Loucy (cell line): ENCODE data around the gene PDZD7.

Experiments
- H2AFZ ChIP-seq: fragments of 200-600 bp; sonication (generic); 2 replicates; pipeline ENCODE4 v1.6.0; 2016; ENCODE audit warnings: antibody characterized with exemption, mild to moderate bottlenecking, low read length, moderate library complexity
- H3F3A ChIP-seq: fragments of 200-600 bp; 2 replicates; pipeline ENCODE4 v1.6.0; 2016; ENCODE audit warnings: antibody characterized with exemption, low read depth, mild to moderate bottlenecking
- H3K27me3 ChIP-seq: fragments of 200-600 bp; sonication (generic); 2 replicates; pipeline ENCODE4 v1.6.1; 2014; ENCODE audit warnings: low read length, mild to moderate bottlenecking; ENCODE audit not compliant: insufficient read depth, poor library complexity, severe bottlenecking
- H3K36me3 ChIP-seq: fragments of 200-600 bp; sonication (generic); 2 replicates; pipeline ENCODE4 v1.6.1; 2016; ENCODE audit warnings: low read length; ENCODE audit not compliant: insufficient read depth
- H3K4me1 ChIP-seq: fragments of 200-600 bp; sonication (generic); 2 replicates; pipeline ENCODE4 v1.5.1; 2014; ENCODE audit warnings: low read length, mild to moderate bottlenecking; ENCODE audit not compliant: insufficient read depth, poor library complexity, severe bottlenecking
- H3K4me2 ChIP-seq: fragments of 200-600 bp; sonication (generic); 2 replicates; pipeline ENCODE4 v1.6.0; 2014; ENCODE audit warnings: antibody characterized with exemption, low read length, low read depth, mild to moderate bottlenecking; ENCODE audit not compliant: poor library complexity, severe bottlenecking
- H3K4me3 ChIP-seq: fragments of 200-600 bp; sonication (generic); 2 replicates; pipeline ENCODE4 v1.5.1; 2014; ENCODE audit warnings: low read length, mild to moderate bottlenecking, mixed read lengths; ENCODE audit not compliant: poor library complexity, severe bottlenecking
- H3K79me2 ChIP-seq: fragments of 200-600 bp; sonication (generic); 2 replicates; pipeline ENCODE4 v1.6.1; 2014; ENCODE audit warnings: low read length; ENCODE audit not compliant: insufficient read depth
- H3K9ac ChIP-seq: fragments of 200-600 bp; sonication (generic); 2 replicates; pipeline ENCODE4 v1.6.0; 2014; ENCODE audit warnings: mild to moderate bottlenecking, low read depth, low read length, moderate library complexity; ENCODE audit not compliant: poor library complexity, severe bottlenecking
- H3K9me2 ChIP-seq: fragments of 200-600 bp; sonication (generic); replicated peaks from 2 replicates; pipeline ENCODE4 v1.6.1; 2016; ENCODE audit warnings: low read depth, low read length, mixed read lengths
- H3K9me3 ChIP-seq: fragments of 200-600 bp; sonication (generic); 2 replicates; pipeline ENCODE4 v1.6.1; 2014; ENCODE audit warnings: mild to moderate bottlenecking, antibody characterized with exemption, low read length, low read depth; ENCODE audit not compliant: insufficient read depth
- H4K20me1 ChIP-seq: fragments of 200-600 bp; sonication (generic); 2 replicates; pipeline ENCODE4 v1.6.0; 2014; ENCODE audit warnings: antibody characterized with exemption, low read length, mild to moderate bottlenecking; ENCODE audit not compliant: insufficient read depth, poor library complexity, severe bottlenecking
- CTCF ChIP-seq: fragments of 200-600 bp; sonication (generic); conservative IDR thresholded peaks from 2 replicates; pipeline ENCODE4 v1.5.1; 2014; ENCODE audit warnings: mild to moderate bottlenecking, antibody characterized with exemption, low read length
- EZH2phosphoT487 ChIP-seq: fragments of 200-600 bp; IDR thresholded peaks from 2 replicates; pipeline ENCODE4 v1.6.1; 2018; ENCODE audit warnings: antibody characterized with exemption, mild to moderate bottlenecking, moderate library complexity, borderline replicate concordance

The PDZD7 gene

DNA sequence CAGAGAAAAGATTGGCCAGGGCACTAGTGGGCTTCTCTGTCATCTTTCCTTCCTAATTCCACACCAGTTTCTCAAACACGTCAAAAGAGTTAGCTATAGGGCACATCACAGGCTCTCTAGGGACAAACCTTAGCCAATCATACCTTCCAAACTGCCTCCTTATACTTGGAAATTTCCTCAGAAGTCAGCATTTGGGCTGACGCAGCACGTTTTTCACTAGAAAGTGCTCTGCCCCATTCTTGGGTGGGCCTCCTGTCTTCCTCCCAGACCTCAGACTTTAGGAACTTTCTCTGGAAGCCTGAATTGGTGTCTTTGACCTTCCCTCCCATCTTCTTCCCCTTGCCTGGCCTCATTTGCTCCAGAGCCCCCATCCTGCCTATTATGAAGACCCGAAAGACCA, 11.2 kb upstream of the PDZD7 start:
- Histone ChIP-seq H3K9me3 (no peaks in the 10 kb centered on the region), H3K36me3 (peaks cover 8% of the 10 kb centered on the region; the same call in 1 of the 2 replicates), H3K79me2 (no peaks in the 10 kb centered on the region; the same call in 1 of the 2 replicates), H3K4me3 (peak overlapping the region; percentile 81), H3K4me1 (peaks cover 22% of the 10 kb centered on the region), H4K20me1 (no peaks in the 10 kb centered on the region), H3K9ac (peak overlapping the region; percentile 80), H3F3A (peaks cover 5% of the 10 kb centered on the region; the same call in 1 of the 2 replicates), H3K27me3 (no peaks in the 10 kb centered on the region), H3K4me2 (peak overlapping the region; percentile 81), H3K9me2 (no peaks in the 10 kb centered on the region), H2AFZ (no peak overlapping the region)
- TF ChIP-seq CTCF (no peak), EZH2phosphoT487 (no peak)

GRCh38 chr10:101041252-101041761, 10.4 kb upstream of the PDZD7 start:
- Histone ChIP-seq H3K9me2 (no peaks in the 10 kb centered on the region), H3K79me2 (no peaks in the 10 kb centered on the region; the same call in 1 of the 2 replicates), H3K4me3 (no peak overlapping the region), H3K4me2 (peak overlapping the region; percentile 10), H3K4me1 (peaks cover 22% of the 10 kb centered on the region), H2AFZ (no peak overlapping the region), H3K27me3 (no peaks in the 10 kb centered on the region), H3K9ac (no peak overlapping the region), H3K9me3 (no peaks in the 10 kb centered on the region), H4K20me1 (no peaks in the 10 kb centered on the region), H3K36me3 (peaks cover 12% of the 10 kb centered on the region; the same call in 1 of the 2 replicates), H3F3A (peaks cover 5% of the 10 kb centered on the region; the same call in 1 of the 2 replicates)
- TF ChIP-seq EZH2phosphoT487 (no peak), CTCF (peak; percentile 87)

- H3K27me3 ChIP-seq, result no peaks in the 10 kb centered on the region
- peaks cover 22% of the 10 kb centered on the region for H3K4me1 ChIP-seq
- H3K36me3 ChIP-seq, result peaks cover 12% of the 10 kb centered on the region; the same call in 1 of the 2 replicates
- H3K4me2 ChIP-seq, result no peak overlapping the region
- H3K9me3 ChIP-seq, result no peaks in the 10 kb centered on the region
- H3F3A ChIP-seq, result peaks cover 5% of the 10 kb centered on the region; the same call in 1 of the 2 replicates
- TF ChIP-seq CTCF (no peak), EZH2phosphoT487 (no peak)
- no peaks in the 10 kb centered on the region; the same call in 1 of the 2 replicates for H3K79me2 ChIP-seq
- H3K9me2 ChIP-seq, result no peaks in the 10 kb centered on the region
- no peak overlapping the region for H3K4me3 ChIP-seq
- H2AFZ ChIP-seq, result no peak overlapping the region
- no peak overlapping the region for H3K9ac ChIP-seq
- no peaks in the 10 kb centered on the region for H4K20me1 ChIP-seq
Observed at GRCh38 chr10:101040851-101041250, 9.9 kb upstream of the PDZD7 start.
